Testis (tissue), 2 donors: Measurements from ENCODE around the gene ATP2B2.

ENCODE experiments used
- POLR2A ChIP-seq: fragments of 450-650 bp; IDR thresholded peaks from one replicate; pipeline ENCODE4 v1.6.1; 2017; ENCODE audit warnings: antibody characterized with exemption, mild to moderate bottlenecking, moderate library complexity
- TF ChIP-seq, protein P1 (sequence below), 3 experiments: fragments of 450-650 bp in 2 of 3; fragments of 200-600 bp in 1 of 3; sonication (generic) in 1 of 3; IDR thresholded peaks; one replicate each; pipeline ENCODE4 v1.5.1; 2016 to 2019; ENCODE audit warnings: antibody characterized with exemption in 3 of 3, mild to moderate bottlenecking in 2 of 3, moderate library complexity in 1 of 3

DNA sequence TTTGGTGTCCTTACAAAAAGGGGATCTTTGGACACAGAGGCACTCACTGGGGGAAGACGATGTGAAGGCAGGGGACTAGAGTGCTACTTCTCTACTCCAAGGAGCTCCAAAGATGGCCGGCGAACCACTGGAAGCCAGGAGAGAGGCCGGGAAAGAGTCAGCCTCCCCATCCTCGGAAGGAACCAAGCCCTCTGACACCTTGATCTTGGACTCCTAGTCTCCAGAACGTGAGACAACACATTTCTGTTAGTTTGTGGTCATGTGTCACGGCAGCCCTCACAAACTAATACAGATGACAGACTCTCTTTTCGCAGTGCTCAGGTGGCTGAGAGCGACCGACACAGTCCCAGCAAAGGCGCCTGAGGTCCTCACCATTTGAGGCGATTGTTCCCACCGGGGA lies 24.4 kb upstream of the ATP2B2 start:
- no peak for TF ChIP-seq POLR2A
- TF ChIP-seq, protein P1, sequence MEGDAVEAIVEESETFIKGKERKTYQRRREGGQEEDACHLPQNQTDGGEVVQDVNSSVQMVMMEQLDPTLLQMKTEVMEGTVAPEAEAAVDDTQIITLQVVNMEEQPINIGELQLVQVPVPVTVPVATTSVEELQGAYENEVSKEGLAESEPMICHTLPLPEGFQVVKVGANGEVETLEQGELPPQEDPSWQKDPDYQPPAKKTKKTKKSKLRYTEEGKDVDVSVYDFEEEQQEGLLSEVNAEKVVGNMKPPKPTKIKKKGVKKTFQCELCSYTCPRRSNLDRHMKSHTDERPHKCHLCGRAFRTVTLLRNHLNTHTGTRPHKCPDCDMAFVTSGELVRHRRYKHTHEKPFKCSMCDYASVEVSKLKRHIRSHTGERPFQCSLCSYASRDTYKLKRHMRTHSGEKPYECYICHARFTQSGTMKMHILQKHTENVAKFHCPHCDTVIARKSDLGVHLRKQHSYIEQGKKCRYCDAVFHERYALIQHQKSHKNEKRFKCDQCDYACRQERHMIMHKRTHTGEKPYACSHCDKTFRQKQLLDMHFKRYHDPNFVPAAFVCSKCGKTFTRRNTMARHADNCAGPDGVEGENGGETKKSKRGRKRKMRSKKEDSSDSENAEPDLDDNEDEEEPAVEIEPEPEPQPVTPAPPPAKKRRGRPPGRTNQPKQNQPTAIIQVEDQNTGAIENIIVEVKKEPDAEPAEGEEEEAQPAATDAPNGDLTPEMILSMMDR (IDR thresholded peaks at IDR 0.05), result no peak
